Caco-2 (cell line): ENCODE measurements around the gene MTA1. TPM values are rescaled to one million over a fixed set of nuclear protein-coding genes. Genes with fewer than 3 reads are reported as not detected.

Source experiments
- BruUV-seq: library from RNA; stranded (reverse); fragments of 400-500 nt; replicated peaks from 2 replicates; lab custom pipeline; 2021; lab: Mats Ljungman, UMichigan
- CTCF ChIA-PET: fragments of 300-600 bp; sonication (Branson Sonifier 250); formaldehyde crosslinking; loops from one replicate; lab custom pipeline; 2022; ENCODE audit warnings: antibody characterized with exemption; lab: Charles Lee
- POLR2A ChIA-PET: fragments of 300-600 bp; sonication (Branson Sonifier 250); formaldehyde crosslinking; loops from one replicate; lab custom pipeline; 2022; ENCODE audit warnings: antibody characterized with exemption; lab: Charles Lee
- DNase-seq, 2 experiments: peaks; one replicate each; pipeline versions ENCODE4 v3.0.0 to v3.0.0-alpha.2; 2020 to 2022
- H3K27me3 ChIP-seq: replicated peaks from 2 replicates; pipeline ENCODE4 v1.6.0; 2011; ENCODE audit warnings: low read length; ENCODE audit not compliant: control insufficient read depth, insufficient read depth
- H3K36me3 ChIP-seq: 2 replicates; pipeline ENCODE4 v1.5.1; 2011; ENCODE audit warnings: low read length; ENCODE audit not compliant: control insufficient read depth, insufficient read depth
- H3K4me1 ChIP-seq: fragments of 250-450 bp; sonication (Bioruptor Pico); 2 replicates; pipeline ENCODE4 v1.5.1; 2020; ENCODE audit warnings: mild to moderate bottlenecking
- H3K4me3 ChIP-seq: 2 replicates; pipeline ENCODE4 v1.5.1; 2011; ENCODE audit warnings: low read depth, mild to moderate bottlenecking, control low read depth, low read length
- H3K9me3 ChIP-seq: fragments of 250-450 bp; sonication (Bioruptor Pico); 2 replicates; pipeline ENCODE4 v1.5.1; 2020; ENCODE audit warnings: mild to moderate bottlenecking, moderate library complexity
- H3K27ac Mint-ChIP-seq: one replicate; pipeline ENCODE4 v1.8.0; 2022; ENCODE audit warnings: mixed read lengths; ENCODE audit not compliant: unreplicated experiment
- H3K27me3 Mint-ChIP-seq: one replicate; pipeline ENCODE4 v1.8.0; 2022; ENCODE audit warnings: mixed read lengths; ENCODE audit not compliant: insufficient read depth, unreplicated experiment
- H3K36me3 Mint-ChIP-seq: one replicate; pipeline ENCODE4 v1.8.0; 2022; ENCODE audit warnings: mild to moderate bottlenecking, mixed read lengths; ENCODE audit not compliant: insufficient read depth, unreplicated experiment
- H3K4me1 Mint-ChIP-seq: one replicate; pipeline ENCODE4 v1.8.0; 2022; ENCODE audit warnings: low read depth, mixed read lengths; ENCODE audit not compliant: unreplicated experiment
- H3K4me3 Mint-ChIP-seq: one replicate; pipeline ENCODE4 v1.8.0; 2022; ENCODE audit warnings: mild to moderate bottlenecking, moderate library complexity, mixed read lengths; ENCODE audit not compliant: unreplicated experiment
- H3K9me3 Mint-ChIP-seq: one replicate; pipeline ENCODE4 v1.8.0; 2022; ENCODE audit warnings: mixed read lengths; ENCODE audit not compliant: unreplicated experiment
- CTCF ChIP-seq, 2 experiments: fragments of 200-600 bp in 1 of 2; IDR thresholded peaks; 1 replicate in 1 of 2; 2 replicates in 1 of 2; pipeline versions ENCODE4 v1.5.1 to v1.8.0; 2011 to 2022; ENCODE audit warnings: antibody characterized with exemption in 1 of 2, control low read depth in 1 of 2, inconsistent platforms in 1 of 2, low read depth in 1 of 2, low read length in 1 of 2, mild to moderate bottlenecking in 1 of 2, moderate library complexity in 1 of 2; ENCODE audit not compliant: insufficient read depth in 1 of 2, severe bottlenecking in 1 of 2, unreplicated experiment in 1 of 2
- intact Hi-C: fragments of 100-400 bp; cut with micrococcal nuclease; formaldehyde crosslinking; loops from one replicate; pipeline ENCODE4 v1.10.0; 2022; ENCODE audit not compliant: unreplicated experiment
- total RNA-seq: library from RNA; stranded (reverse); gene quantifications from 2 replicates; pipeline ENCODE4 v1.2.3, GENCODE V29; 2022

Gene MTA1
- total RNA-seq, 1 experiment from 2014 or later = 167 TPM

GRCh38 chr14:105447651-105448640 lies 28.3 kb downstream of the MTA1 start:
- peaks cover 3% of the 10 kb centered on the region for H3K36me3 ChIP-seq
- ChIA-PET POLR2A (no interaction called here), CTCF (interaction anchor here (0.8 to 1.4 kb wide), 3 partner anchors 26 to 42 kb away, joined by 3 to 6 read pairs (median 4); no protein-coding TSS in a partner anchor)
- Mint-ChIP-seq H3K27me3 (no peaks in the 10 kb centered on the region), H3K9me3 (no peaks in the 10 kb centered on the region), H3K4me1 (no peaks in the 10 kb centered on the region), H3K4me3 (no peak overlapping the region), H3K27ac (no peak overlapping the region), H3K36me3 (peaks cover 32% of the 10 kb centered on the region)
- no TSS peak for BruUV-seq
- intact Hi-C loops = no loop called here
- H3K4me1 ChIP-seq = no peaks in the 10 kb centered on the region
- H3K27me3 ChIP-seq = no peaks in the 10 kb centered on the region
- DNase-seq = no peak
- H3K4me3 ChIP-seq = no peak overlapping the region
- H3K9me3 ChIP-seq = no peaks in the 10 kb centered on the region
- TF ChIP-seq CTCF (IDR thresholded peaks at IDR 0.05; ENCODE audit: insufficient read depth in 1 of 2, low read depth in 1 of 2, low read length in 1 of 2, severe bottlenecking in 1 of 2, unreplicated experiment in 1 of 2) = no peak

GRCh38 chr14:105448706-105449111 lies 29.1 kb downstream of the MTA1 start:
- peaks cover 31% of the 10 kb centered on the region for H3K36me3 Mint-ChIP-seq
- Histone ChIP-seq H3K27me3 (no peaks in the 10 kb centered on the region), H3K9me3 (no peaks in the 10 kb centered on the region), H3K4me3 (no peak overlapping the region), H3K36me3 (peaks cover 3% of the 10 kb centered on the region), H3K4me1 (no peaks in the 10 kb centered on the region)
- peak in 1 of 2 experiments; percentile 74 for DNase-seq
- H3K4me3 Mint-ChIP-seq = no peak overlapping the region
- no peaks in the 10 kb centered on the region for H3K4me1 Mint-ChIP-seq
- POLR2A ChIA-PET = no interaction called here
- intact Hi-C loops = no loop called here
- no peaks in the 10 kb centered on the region for H3K27me3 Mint-ChIP-seq
- TF ChIP-seq CTCF (IDR thresholded peaks at IDR 0.05; ENCODE audit: insufficient read depth in 1 of 2, low read depth in 1 of 2, low read length in 1 of 2, severe bottlenecking in 1 of 2, unreplicated experiment in 1 of 2) = peak; percentile 69 to 74
- no TSS peak for BruUV-seq
- H3K9me3 Mint-ChIP-seq = no peaks in the 10 kb centered on the region
- no peak overlapping the region for H3K27ac Mint-ChIP-seq
- CTCF ChIA-PET = interaction anchor here (0.8 to 1.4 kb wide), 3 partner anchors 25 to 41 kb away, joined by 3 to 6 read pairs (median 4); no protein-coding TSS in a partner anchor

GRCh38 chr14:105449276-105450122 lies 29.9 kb downstream of the MTA1 start:
- Mint-ChIP-seq H3K27ac (no peak overlapping the region), H3K4me1 (no peaks in the 10 kb centered on the region), H3K9me3 (no peaks in the 10 kb centered on the region), H3K27me3 (no peaks in the 10 kb centered on the region), H3K36me3 (peaks cover 38% of the 10 kb centered on the region), H3K4me3 (no peak overlapping the region)
- intact Hi-C loops = no loop called here
- ChIA-PET CTCF (no interaction called here), POLR2A (no interaction called here)
- no peak for TF ChIP-seq CTCF (IDR thresholded peaks at IDR 0.05; ENCODE audit: insufficient read depth in 1 of 2, low read depth in 1 of 2, low read length in 1 of 2, severe bottlenecking in 1 of 2, unreplicated experiment in 1 of 2)
- Histone ChIP-seq H3K4me1 (no peaks in the 10 kb centered on the region), H3K4me3 (no peak overlapping the region), H3K27me3 (no peaks in the 10 kb centered on the region), H3K9me3 (no peaks in the 10 kb centered on the region), H3K36me3 (peaks cover 3% of the 10 kb centered on the region)
- peak in 1 of 2 experiments; percentile 25 for DNase-seq
- BruUV-seq = no TSS peak
